Measurements from ENCODE around the gene ARHGAP42. TPM values are rescaled to one million over a fixed set of nuclear protein-coding genes. Genes with fewer than 3 reads are reported as not detected.

Gene ARHGAP42
- total RNA-seq, 1 experiment from 2014 or later = 39.1 TPM

DNA sequence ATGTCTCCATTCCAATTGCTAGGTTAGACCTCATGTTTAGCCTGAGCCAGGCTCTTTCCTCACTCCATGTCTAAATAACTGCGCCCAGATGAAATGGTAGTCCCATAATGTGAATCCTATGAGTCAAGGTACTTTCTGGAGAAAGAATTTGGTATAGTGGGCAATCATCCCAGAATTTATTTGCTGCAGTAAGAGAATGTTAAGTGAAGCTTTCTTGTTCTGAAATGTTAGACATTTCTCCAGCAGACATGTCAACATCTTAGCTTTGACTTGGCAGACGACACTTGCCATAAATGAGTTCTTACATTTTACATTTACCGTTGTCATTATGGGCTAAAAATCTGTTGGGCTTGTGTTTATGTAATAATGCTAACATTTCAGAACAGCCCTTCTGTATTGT lies 277.3 kb downstream of the ARHGAP42 start:
- Histone ChIP-seq H3K4me1 (ENCODE audit: insufficient read depth, low read length) (no peaks in the 10 kb centered on the region), H3K23me2 (ENCODE audit: insufficient read length, low read depth, low read length, poor library complexity, severe bottlenecking) (no peaks in the 10 kb centered on the region), H4K8ac (replicated peaks; ENCODE audit: insufficient read length, low read depth, low read length) (no peak overlapping the region), H3K18ac (ENCODE audit: insufficient read length, low read depth, low read length) (no peak overlapping the region), H3K9ac (ENCODE audit: extremely low read depth, insufficient read length, low read length) (no peak overlapping the region), H3K23ac (ENCODE audit: insufficient read length, low read depth, low read length) (no peak overlapping the region), H3K79me2 (ENCODE audit: insufficient read depth, low read length) (no peaks in the 10 kb centered on the region), H2AK5ac (ENCODE audit: insufficient read length, low read length) (no peak overlapping the region), H3K4ac (ENCODE audit: low read depth, low read length) (no peak overlapping the region), H2BK5ac (ENCODE audit: insufficient read length, low read length) (no peak overlapping the region), H3K27ac (ENCODE audit: insufficient read length, low read depth, low read length) (no peak overlapping the region), H4K20me1 (ENCODE audit: control insufficient read depth, insufficient read depth, insufficient read length) (no peaks in the 10 kb centered on the region), H3K4me2 (ENCODE audit: insufficient read depth, insufficient read length, low read length) (no peak overlapping the region), H2BK20ac (ENCODE audit: low read depth, low read length, poor library complexity, severe bottlenecking) (no peak overlapping the region), H3K14ac (ENCODE audit: insufficient read depth, low read length) (no peak overlapping the region), H3K9me3 (ENCODE audit: control insufficient read depth, low read depth, low read length) (no peaks in the 10 kb centered on the region), H3K79me1 (ENCODE audit: insufficient read depth, low read depth, low read length, poor library complexity, severe bottlenecking) (no peaks in the 10 kb centered on the region), H2BK15ac (ENCODE audit: low read depth, low read length) (no peak overlapping the region), H2BK120ac (ENCODE audit: low read depth, low read length, poor library complexity, severe bottlenecking) (no peak overlapping the region), H3K27me3 (ENCODE audit: insufficient read depth, low read length) (no peaks in the 10 kb centered on the region), H4K5ac (ENCODE audit: insufficient read length, low read depth, low read length) (no peak overlapping the region), H4K91ac (ENCODE audit: insufficient read length, low read depth, low read length) (no peak overlapping the region), H2AFZ (ENCODE audit: low read length) (no peak overlapping the region), H2BK12ac (ENCODE audit: insufficient read length, low read depth, low read length) (no peak overlapping the region), H3K56ac (ENCODE audit: insufficient read length, low read depth, low read length) (no peak overlapping the region), H3T11ph (ENCODE audit: low read length) (no peak overlapping the region)
- H3K4me1 Mint-ChIP-seq = peaks cover 0 to 2% of the 10 kb centered on the region in 2 experiments; a peak in 1 of 4 replicates
- TF ChIP-seq, protein P1, sequence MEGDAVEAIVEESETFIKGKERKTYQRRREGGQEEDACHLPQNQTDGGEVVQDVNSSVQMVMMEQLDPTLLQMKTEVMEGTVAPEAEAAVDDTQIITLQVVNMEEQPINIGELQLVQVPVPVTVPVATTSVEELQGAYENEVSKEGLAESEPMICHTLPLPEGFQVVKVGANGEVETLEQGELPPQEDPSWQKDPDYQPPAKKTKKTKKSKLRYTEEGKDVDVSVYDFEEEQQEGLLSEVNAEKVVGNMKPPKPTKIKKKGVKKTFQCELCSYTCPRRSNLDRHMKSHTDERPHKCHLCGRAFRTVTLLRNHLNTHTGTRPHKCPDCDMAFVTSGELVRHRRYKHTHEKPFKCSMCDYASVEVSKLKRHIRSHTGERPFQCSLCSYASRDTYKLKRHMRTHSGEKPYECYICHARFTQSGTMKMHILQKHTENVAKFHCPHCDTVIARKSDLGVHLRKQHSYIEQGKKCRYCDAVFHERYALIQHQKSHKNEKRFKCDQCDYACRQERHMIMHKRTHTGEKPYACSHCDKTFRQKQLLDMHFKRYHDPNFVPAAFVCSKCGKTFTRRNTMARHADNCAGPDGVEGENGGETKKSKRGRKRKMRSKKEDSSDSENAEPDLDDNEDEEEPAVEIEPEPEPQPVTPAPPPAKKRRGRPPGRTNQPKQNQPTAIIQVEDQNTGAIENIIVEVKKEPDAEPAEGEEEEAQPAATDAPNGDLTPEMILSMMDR (conservative IDR thresholded peaks at IDR 0.05) = no peak
- DNase-seq = no peak
- WGBS (ENCODE audit: extremely low coverage, insufficient read length, low lambda C conversion rate) = no CpG with 5 or more reads among the region's 3 CpGs
- peaks cover 29 to 61% (median 50%) of the 10 kb centered on the region in 3 experiments; a peak in 6 of 7 replicates for H3K36me3 Mint-ChIP-seq (ENCODE audit: insufficient read depth in 1 of 3, low read depth in 3 of 3)
- H3K27ac Mint-ChIP-seq = no peak overlapping the region; a peak in 1 of 7 replicates
- H3K27me3 Mint-ChIP-seq (ENCODE audit: low read depth) = no peaks in the 10 kb centered on the region
- H3K4me3 Mint-ChIP-seq = no peak overlapping the region
- H3K9me3 Mint-ChIP-seq = peaks cover 5 to 6% of the 10 kb centered on the region in 2 experiments

Data from H9 (cell line).